Measurements from ENCODE around the gene ROR1. TPM values are rescaled to one million over a fixed set of nuclear protein-coding genes. Genes with fewer than 3 reads are reported as not detected.

The ROR1 gene
- total RNA-seq, 1 donor = 52.5 TPM

DNA sequence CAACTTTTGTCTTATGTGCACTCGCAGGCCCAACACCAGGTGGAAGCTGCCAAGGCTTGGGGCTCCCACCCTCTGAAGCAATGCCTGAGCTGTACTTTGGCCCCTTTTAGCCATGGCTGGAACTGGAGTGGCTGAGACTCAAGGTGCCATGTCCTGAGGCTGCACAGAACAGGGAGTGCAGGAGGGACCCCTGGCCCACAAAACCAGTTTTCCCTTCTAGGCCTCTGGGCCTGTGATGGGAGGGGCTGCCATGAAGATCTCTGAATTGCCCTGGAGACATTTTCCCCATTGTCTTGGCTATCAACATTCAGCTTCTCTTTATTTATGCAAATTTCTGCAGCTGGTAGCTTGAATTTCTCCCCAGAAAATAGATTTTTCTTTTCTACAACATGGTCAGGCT is 57.6 kb downstream of the ROR1 start:
- Histone ChIP-seq H2AFZ (ENCODE audit: low read length) (no peak overlapping the region), H4K20me1 (ENCODE audit: insufficient read depth, low read length) (peaks cover 19% of the 10 kb centered on the region), H3K27ac (ENCODE audit: low read depth, low read length) (no peak overlapping the region), H3K4me2 (ENCODE audit: insufficient read depth, low read length) (no peak overlapping the region), H3K36me3 (ENCODE audit: insufficient read depth, low read length) (no peaks in the 10 kb centered on the region), H3K79me2 (ENCODE audit: insufficient read depth, low read length) (peaks cover 70% of the 10 kb centered on the region), H3K9me3 (ENCODE audit: low read depth, low read length) (no peaks in the 10 kb centered on the region), H3K4me3 (ENCODE audit: insufficient read depth, low read length) (no peak overlapping the region), H3K27me3 (ENCODE audit: insufficient read depth, low read length) (no peaks in the 10 kb centered on the region), H3K4me1 (ENCODE audit: insufficient read depth, low read length) (peaks cover 34% of the 10 kb centered on the region)
- DNase-seq (ENCODE audit: insufficient read length, low spot score, missing footprints) = no peak
- TF ChIP-seq, protein P1, sequence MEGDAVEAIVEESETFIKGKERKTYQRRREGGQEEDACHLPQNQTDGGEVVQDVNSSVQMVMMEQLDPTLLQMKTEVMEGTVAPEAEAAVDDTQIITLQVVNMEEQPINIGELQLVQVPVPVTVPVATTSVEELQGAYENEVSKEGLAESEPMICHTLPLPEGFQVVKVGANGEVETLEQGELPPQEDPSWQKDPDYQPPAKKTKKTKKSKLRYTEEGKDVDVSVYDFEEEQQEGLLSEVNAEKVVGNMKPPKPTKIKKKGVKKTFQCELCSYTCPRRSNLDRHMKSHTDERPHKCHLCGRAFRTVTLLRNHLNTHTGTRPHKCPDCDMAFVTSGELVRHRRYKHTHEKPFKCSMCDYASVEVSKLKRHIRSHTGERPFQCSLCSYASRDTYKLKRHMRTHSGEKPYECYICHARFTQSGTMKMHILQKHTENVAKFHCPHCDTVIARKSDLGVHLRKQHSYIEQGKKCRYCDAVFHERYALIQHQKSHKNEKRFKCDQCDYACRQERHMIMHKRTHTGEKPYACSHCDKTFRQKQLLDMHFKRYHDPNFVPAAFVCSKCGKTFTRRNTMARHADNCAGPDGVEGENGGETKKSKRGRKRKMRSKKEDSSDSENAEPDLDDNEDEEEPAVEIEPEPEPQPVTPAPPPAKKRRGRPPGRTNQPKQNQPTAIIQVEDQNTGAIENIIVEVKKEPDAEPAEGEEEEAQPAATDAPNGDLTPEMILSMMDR (IDR thresholded peaks at IDR 0.05; ENCODE audit: extremely low read depth, low read depth, low read length) = no peak

GRCh38 chr1:63833363-63834119 is 59.7 kb downstream of the ROR1 start:
- no peaks in the 10 kb centered on the region for H3K27me3 ChIP-seq (ENCODE audit: insufficient read depth, low read length)
- no peak overlapping the region for H2AFZ ChIP-seq (ENCODE audit: low read length)
- H3K27ac ChIP-seq (ENCODE audit: low read depth, low read length) = no peak overlapping the region
- H3K9me3 ChIP-seq (ENCODE audit: low read depth, low read length) = no peaks in the 10 kb centered on the region
- no peak for DNase-seq (ENCODE audit: insufficient read length, low spot score, missing footprints)
- no peaks in the 10 kb centered on the region for H3K36me3 ChIP-seq (ENCODE audit: insufficient read depth, low read length)
- H3K4me2 ChIP-seq (ENCODE audit: insufficient read depth, low read length) = no peak overlapping the region
- peaks cover 77% of the 10 kb centered on the region for H3K79me2 ChIP-seq (ENCODE audit: insufficient read depth, low read length)
- H4K20me1 ChIP-seq (ENCODE audit: insufficient read depth, low read length) = peaks cover 15% of the 10 kb centered on the region
- TF ChIP-seq, protein P1 (IDR thresholded peaks at IDR 0.05; ENCODE audit: extremely low read depth, low read depth, low read length) = no peak
- H3K4me3 ChIP-seq (ENCODE audit: insufficient read depth, low read length) = no peak overlapping the region
- peaks cover 18% of the 10 kb centered on the region for H3K4me1 ChIP-seq (ENCODE audit: insufficient read depth, low read length)

DNA sequence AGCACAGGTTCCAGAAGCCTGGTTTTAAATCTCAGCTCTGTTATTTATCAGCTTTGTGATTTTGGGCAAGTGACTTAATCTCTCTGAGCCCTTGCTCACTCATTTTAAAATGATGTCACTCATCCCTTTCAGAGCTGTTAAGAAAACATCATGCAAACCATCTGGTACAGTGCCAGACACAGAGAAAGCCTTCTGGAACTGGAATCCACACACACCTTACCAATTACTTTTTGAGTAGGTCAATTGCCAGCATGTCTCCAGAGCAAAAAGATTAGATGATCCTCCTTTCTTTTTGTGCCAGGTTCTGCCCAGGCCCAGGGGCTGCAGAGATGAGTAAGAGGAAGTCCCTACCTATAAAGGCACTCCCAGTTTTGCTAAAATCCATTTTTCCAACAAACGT is 61.3 kb downstream of the ROR1 start:
- Histone ChIP-seq H3K36me3 (ENCODE audit: insufficient read depth, low read length) (no peaks in the 10 kb centered on the region), H2AFZ (ENCODE audit: low read length) (no peak overlapping the region), H3K4me3 (ENCODE audit: insufficient read depth, low read length) (no peak overlapping the region), H4K20me1 (ENCODE audit: insufficient read depth, low read length) (peaks cover 11% of the 10 kb centered on the region), H3K79me2 (ENCODE audit: insufficient read depth, low read length) (peaks cover 70% of the 10 kb centered on the region), H3K9me3 (ENCODE audit: low read depth, low read length) (no peaks in the 10 kb centered on the region), H3K4me2 (ENCODE audit: insufficient read depth, low read length) (no peak overlapping the region), H3K27me3 (ENCODE audit: insufficient read depth, low read length) (no peaks in the 10 kb centered on the region), H3K4me1 (ENCODE audit: insufficient read depth, low read length) (peaks cover 8% of the 10 kb centered on the region), H3K27ac (ENCODE audit: low read depth, low read length) (no peak overlapping the region)
- DNase-seq (ENCODE audit: insufficient read length, low spot score, missing footprints) = no peak
- TF ChIP-seq, protein P1 (IDR thresholded peaks at IDR 0.05; ENCODE audit: extremely low read depth, low read depth, low read length) = no peak

DNA sequence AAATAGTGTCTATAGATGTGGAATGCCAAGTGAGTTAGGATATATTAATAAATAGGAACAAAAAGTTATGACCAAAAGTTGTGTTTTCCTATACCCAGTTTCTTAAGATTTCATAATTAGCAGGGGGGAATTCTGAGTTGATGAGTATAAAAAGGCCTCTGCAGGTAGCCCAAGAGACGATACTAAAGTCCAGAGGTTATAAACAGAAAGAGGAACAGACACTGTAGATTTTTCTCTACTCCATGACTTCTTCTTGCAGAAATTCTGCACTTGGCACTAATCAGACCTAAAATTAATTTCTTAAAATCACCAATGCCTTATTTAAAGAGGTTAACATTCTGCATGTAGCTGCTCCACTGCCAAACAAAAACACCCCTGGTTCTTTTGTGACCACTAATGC is 62.6 kb downstream of the ROR1 start:
- H3K4me1 ChIP-seq (ENCODE audit: insufficient read depth, low read length) = peaks cover 7% of the 10 kb centered on the region
- no peak overlapping the region for H3K4me3 ChIP-seq (ENCODE audit: insufficient read depth, low read length)
- H2AFZ ChIP-seq (ENCODE audit: low read length) = no peak overlapping the region
- H3K4me2 ChIP-seq (ENCODE audit: insufficient read depth, low read length) = no peak overlapping the region
- H4K20me1 ChIP-seq (ENCODE audit: insufficient read depth, low read length) = peaks cover 15% of the 10 kb centered on the region
- DNase-seq (ENCODE audit: insufficient read length, low spot score, missing footprints) = no peak
- H3K79me2 ChIP-seq (ENCODE audit: insufficient read depth, low read length) = peaks cover 71% of the 10 kb centered on the region
- H3K27ac ChIP-seq (ENCODE audit: low read depth, low read length) = no peak overlapping the region
- no peaks in the 10 kb centered on the region for H3K27me3 ChIP-seq (ENCODE audit: insufficient read depth, low read length)
- no peaks in the 10 kb centered on the region for H3K9me3 ChIP-seq (ENCODE audit: low read depth, low read length)
- TF ChIP-seq, protein P1 (IDR thresholded peaks at IDR 0.05; ENCODE audit: extremely low read depth, low read depth, low read length) = no peak
- no peaks in the 10 kb centered on the region for H3K36me3 ChIP-seq (ENCODE audit: insufficient read depth, low read length)

Measured in osteoblast (primary cell).